GM13976 (cell line): ENCODE results near the gene POC1B.

Experiments used
- DNase-seq: peaks from one replicate; pipeline ENCODE4 v3.0.0; 2012; ENCODE audit warnings: low spot score
- in situ Hi-C: fragments of 300-500 bp; cut with MboI; formaldehyde crosslinking; loops from one replicate; pipeline ENCODE4 v1.12.0; 2022; ENCODE audit warnings: low sequenced_read_pairs, mixed read lengths, inconsistent platforms; ENCODE audit not compliant: unreplicated experiment
- TF ChIP-seq, protein P1 (sequence below): IDR thresholded peaks from 2 replicates; pipeline ENCODE4 v1.5.1; 2012; ENCODE audit warnings: borderline replicate concordance, mild to moderate bottlenecking; ENCODE audit not compliant: insufficient read depth; ENCODE audit errors: extremely low read depth, missing control alignments, control extremely low read depth

Gene POC1B

DNA sequence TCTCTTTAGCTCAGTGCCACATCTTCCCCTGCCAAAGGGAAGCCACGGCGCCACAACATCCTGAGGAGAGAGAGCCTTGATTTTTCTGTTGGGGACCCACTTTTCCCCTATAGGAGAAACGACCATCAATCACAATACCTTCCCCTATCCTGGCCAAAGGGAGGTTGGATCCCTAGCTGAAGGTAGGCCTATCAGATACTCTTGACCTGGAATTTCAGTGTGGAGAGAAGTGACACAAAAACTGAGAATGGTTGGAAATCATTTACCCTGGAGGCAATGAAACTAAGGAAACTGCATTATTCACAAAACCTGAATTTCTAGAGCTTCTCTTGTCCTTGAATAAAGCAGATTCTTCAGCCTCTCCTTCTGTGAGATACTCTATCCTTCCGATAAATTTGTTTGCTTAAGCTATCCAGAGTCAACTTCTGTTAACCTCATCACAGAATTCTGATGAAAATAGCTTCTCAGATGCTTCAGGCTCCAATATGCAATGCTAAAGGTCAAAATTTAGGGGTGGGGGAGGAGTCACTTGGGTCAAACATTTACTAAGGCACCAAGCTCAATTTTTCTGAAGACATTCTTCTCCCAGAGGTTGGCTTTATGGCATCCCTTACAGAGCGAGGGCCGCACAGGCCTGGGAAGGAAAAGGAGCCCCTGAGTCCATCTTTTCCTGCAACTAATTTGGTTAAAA lies 146.6 kb downstream of the POC1B start:
- TF ChIP-seq, protein P1, sequence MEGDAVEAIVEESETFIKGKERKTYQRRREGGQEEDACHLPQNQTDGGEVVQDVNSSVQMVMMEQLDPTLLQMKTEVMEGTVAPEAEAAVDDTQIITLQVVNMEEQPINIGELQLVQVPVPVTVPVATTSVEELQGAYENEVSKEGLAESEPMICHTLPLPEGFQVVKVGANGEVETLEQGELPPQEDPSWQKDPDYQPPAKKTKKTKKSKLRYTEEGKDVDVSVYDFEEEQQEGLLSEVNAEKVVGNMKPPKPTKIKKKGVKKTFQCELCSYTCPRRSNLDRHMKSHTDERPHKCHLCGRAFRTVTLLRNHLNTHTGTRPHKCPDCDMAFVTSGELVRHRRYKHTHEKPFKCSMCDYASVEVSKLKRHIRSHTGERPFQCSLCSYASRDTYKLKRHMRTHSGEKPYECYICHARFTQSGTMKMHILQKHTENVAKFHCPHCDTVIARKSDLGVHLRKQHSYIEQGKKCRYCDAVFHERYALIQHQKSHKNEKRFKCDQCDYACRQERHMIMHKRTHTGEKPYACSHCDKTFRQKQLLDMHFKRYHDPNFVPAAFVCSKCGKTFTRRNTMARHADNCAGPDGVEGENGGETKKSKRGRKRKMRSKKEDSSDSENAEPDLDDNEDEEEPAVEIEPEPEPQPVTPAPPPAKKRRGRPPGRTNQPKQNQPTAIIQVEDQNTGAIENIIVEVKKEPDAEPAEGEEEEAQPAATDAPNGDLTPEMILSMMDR: no peak
- no peak for DNase-seq
- in situ Hi-C loops: no loop called here

DNA sequence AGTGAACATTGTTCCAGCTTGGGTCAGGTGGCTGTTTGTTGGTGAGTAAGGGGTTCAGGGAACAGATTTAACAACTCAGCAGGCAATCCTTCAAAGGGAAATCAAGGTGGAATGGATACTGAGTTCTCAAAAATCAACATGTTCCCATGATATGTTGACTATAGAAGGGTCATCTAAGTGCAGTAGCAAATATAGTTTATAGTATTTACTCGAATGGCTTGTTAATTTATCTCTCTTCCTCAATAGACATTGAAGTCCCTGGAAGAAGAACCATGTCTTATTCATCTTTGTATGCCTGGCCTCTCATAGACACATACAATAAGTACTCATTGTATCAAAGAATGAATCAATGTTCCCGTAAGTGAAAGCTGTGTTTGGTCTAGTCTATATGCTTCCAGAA lies 149.0 kb downstream of the POC1B start:
- TF ChIP-seq, protein P1: no peak
- no peak for DNase-seq
- in situ Hi-C loops: no loop called here

DNA sequence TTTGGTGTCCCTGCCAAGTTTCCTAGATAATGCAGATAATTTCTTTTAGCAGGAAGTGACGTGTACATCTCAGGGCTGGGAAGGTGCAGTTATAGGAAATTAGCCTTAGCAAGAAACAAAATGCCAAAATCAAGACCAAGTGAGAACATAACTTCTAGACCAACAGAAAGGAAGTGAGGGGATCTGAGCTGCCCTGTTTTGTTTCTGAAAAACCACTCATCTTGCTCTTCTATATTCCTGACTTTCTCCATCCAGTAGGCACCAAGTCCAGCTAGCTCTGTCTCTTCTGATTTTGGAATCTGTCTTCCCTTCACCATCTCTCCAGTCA lies 149.7 kb downstream of the POC1B start:
- TF ChIP-seq, protein P1: no peak
- in situ Hi-C loops: no loop called here
- no peak for DNase-seq

DNA sequence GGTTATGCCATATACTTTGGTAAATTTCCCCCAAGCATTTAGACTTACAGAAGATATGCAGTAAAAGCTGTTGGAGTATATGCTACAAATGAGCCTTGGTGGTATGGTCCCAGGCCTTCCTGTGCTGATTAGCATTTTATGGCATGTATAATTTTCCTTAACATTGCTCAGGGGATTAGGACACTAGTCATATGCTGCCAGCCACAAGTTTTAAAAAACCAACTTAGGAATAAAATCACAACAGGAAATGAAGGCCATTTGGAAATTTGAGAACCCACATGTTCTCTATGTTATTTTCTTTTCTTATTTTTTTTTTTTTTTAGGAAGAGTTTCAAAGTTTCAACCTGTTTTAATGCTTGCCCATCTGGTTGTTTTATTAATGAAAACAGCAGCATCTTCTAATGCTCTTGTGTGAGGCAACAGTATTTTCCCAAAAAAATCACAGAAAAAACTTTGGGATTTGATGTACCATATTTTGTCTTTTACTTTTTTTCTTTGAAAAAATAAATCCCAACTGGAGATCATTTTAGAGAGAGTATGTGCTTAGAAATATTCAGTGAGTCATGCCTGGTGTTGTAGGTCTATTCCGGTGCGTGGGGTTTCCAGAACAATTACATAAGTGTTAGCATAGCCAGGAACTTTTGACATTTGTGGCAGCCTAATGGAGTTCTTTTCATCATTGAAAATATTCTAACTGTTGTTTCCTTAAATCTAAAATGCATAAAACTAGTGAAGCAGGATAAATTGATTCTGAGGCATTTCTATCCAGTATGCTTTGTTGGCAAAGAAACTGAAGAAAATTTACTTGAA lies 151.9 kb downstream of the POC1B start:
- in situ Hi-C loops: no loop called here
- DNase-seq: no peak
- TF ChIP-seq, protein P1: no peak

DNA sequence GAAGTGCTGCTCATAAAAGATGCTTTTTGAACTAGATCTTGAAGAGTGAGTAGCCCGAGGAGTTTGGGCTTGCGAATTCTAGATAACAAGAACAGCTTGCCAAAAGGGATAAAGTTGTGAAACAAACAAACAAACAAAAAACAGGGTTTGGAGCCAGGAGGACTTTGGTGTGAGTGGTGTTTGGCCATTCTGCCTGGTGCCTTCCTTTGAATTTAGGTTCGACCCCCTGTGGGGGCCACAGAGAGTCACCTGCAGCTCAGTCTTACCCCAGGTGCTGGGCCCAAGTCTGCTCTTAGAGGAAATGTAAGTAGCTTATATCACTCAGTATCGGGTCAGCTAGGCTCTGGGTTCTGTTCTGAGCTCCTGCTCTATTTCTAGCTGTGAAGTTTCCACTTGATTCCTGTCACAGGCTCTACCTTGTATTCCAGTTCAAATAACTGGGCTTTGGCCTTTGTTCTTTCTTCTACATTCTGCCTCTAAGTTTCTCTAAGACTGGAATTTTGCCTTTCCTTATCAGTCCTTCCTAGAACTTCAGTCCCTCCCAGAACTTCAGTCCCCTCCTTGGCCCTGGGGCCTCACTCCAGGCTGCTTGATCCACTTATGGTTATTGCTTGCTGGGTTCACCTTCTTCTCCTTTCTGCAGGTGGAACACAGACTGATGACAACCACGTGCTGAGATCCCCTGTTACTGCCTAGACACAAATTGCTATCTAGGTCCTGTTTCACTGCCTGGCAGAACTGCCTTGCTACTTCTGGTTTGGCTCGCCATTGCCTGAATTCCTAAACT lies 153.1 kb downstream of the POC1B start:
- TF ChIP-seq, protein P1: no peak
- no peak for DNase-seq
- in situ Hi-C loops: no loop called here

DNA sequence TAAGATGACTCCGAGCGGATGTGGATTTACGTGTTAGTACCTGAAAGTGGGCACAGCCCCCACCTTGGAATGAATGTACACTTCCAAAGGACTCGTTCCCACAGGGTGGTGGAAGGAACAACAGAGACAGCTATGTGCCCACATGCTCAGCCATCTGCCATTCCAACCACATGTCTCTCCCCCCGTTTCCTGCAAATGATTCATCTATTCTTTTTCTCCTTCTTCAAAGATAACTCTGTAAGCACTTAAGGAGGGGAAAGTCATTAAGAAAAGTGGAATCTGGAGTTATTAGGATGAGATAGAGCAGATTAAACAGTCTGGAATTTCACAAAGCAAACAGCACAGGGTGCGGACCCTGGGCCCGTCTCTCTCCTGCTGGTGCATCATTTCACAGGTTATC lies 155.0 kb downstream of the POC1B start:
- in situ Hi-C loops: no loop called here
- DNase-seq: no peak
- TF ChIP-seq, protein P1: no peak
